Neuronal stem cell (in vitro differentiated cells): ENCODE results near the gene RASSF8.

Experiments
- DNase-seq: peaks from one replicate; pipeline ENCODE4 v3.0.0-alpha.2; 2013; ENCODE audit warnings: low spot score
- H2AFZ ChIP-seq: one replicate; pipeline ENCODE4 v1.6.1; 2013; ENCODE audit warnings: mild to moderate bottlenecking, low read length, inconsistent platforms
- H2AK5ac ChIP-seq: 2 replicates; pipeline ENCODE4 v1.6.1; 2013; ENCODE audit warnings: low read depth, mild to moderate bottlenecking, inconsistent platforms, low read length, moderate library complexity, mixed read lengths
- H2BK120ac ChIP-seq: 2 replicates; pipeline ENCODE4 v1.6.1; 2013; ENCODE audit warnings: low read depth, mild to moderate bottlenecking, inconsistent platforms, low read length, moderate library complexity, mixed read lengths
- H2BK12ac ChIP-seq: one replicate; pipeline ENCODE4 v1.6.1; 2013; ENCODE audit warnings: low read length, inconsistent platforms
- H2BK15ac ChIP-seq: 2 replicates; pipeline ENCODE4 v1.6.1; 2013; ENCODE audit warnings: mild to moderate bottlenecking, low read length, inconsistent platforms, mixed read lengths
- H2BK5ac ChIP-seq: one replicate; pipeline ENCODE4 v1.6.1; 2013; ENCODE audit warnings: inconsistent platforms, mild to moderate bottlenecking, low read length, moderate library complexity
- H3K14ac ChIP-seq: one replicate; pipeline ENCODE4 v1.6.1; 2013; ENCODE audit warnings: low read length, inconsistent platforms
- H3K18ac ChIP-seq: 2 replicates; pipeline ENCODE4 v1.6.1; 2013; ENCODE audit warnings: low read length, inconsistent platforms
- H3K23ac ChIP-seq: 2 replicates; pipeline ENCODE4 v1.6.1; 2013; ENCODE audit warnings: low read depth, mild to moderate bottlenecking, mixed read lengths, low read length, inconsistent platforms; ENCODE audit not compliant: poor library complexity
- H3K27ac ChIP-seq: replicated peaks from 3 replicates; pipeline ENCODE4 v1.5.1; 2013; ENCODE audit warnings: low read length, inconsistent platforms
- H3K27me3 ChIP-seq, 3 experiments: 2 replicates each; pipeline ENCODE4 v1.6.1; 2013; ENCODE audit warnings: low read length in 3 of 3, mild to moderate bottlenecking in 2 of 3, inconsistent platforms in 1 of 3, low read depth in 1 of 3, mixed read lengths in 1 of 3, moderate library complexity in 1 of 3; ENCODE audit not compliant: control insufficient read depth in 3 of 3, insufficient read depth in 3 of 3
- H3K36me3 ChIP-seq, 2 donors: replicated peaks in 1 of 2; 2 replicates each; pipeline ENCODE4 v1.6.1; 2013; ENCODE audit warnings: low read length in 2 of 2; ENCODE audit not compliant: control insufficient read depth in 2 of 2, insufficient read depth in 2 of 2
- H3K4ac ChIP-seq: 2 replicates; pipeline ENCODE4 v1.6.1; 2013; ENCODE audit warnings: inconsistent platforms, mild to moderate bottlenecking, low read length, moderate library complexity
- H3K4me1 ChIP-seq, 2 donors: 1 replicate in 1 of 2; 2 replicates in 1 of 2; pipeline ENCODE4 v1.6.1; 2013; ENCODE audit warnings: low read length in 2 of 2, low read depth in 1 of 2; ENCODE audit not compliant: control insufficient read depth in 2 of 2, insufficient read depth in 1 of 2
- H3K4me2 ChIP-seq: one replicate; pipeline ENCODE4 v1.6.1; 2013; ENCODE audit warnings: mild to moderate bottlenecking, low read length, inconsistent platforms; ENCODE audit not compliant: insufficient read depth, poor library complexity, severe bottlenecking
- H3K4me3 ChIP-seq, 2 donors: 2 replicates each; pipeline ENCODE4 v1.5.1; 2013; ENCODE audit warnings: low read length in 2 of 2, mild to moderate bottlenecking in 2 of 2, inconsistent platforms in 1 of 2, moderate library complexity in 1 of 2
- H3K79me1 ChIP-seq: one replicate; pipeline ENCODE4 v1.6.1; 2013; ENCODE audit warnings: low read depth, mild to moderate bottlenecking, inconsistent platforms, low read length, moderate library complexity
- H3K9ac ChIP-seq: one replicate; pipeline ENCODE4 v1.6.1; 2013; ENCODE audit warnings: mild to moderate bottlenecking, low read depth, low read length, inconsistent platforms; ENCODE audit not compliant: poor library complexity
- H3K9me3 ChIP-seq, 2 donors: replicated peaks in 1 of 2; 2 replicates each; pipeline versions ENCODE3 to v1.6.1; 2013; ENCODE audit warnings: low read length in 2 of 2, mild to moderate bottlenecking in 2 of 2, inconsistent platforms in 1 of 2, low read depth in 1 of 2, mixed read lengths in 1 of 2, moderate library complexity in 1 of 2; ENCODE audit not compliant: control insufficient read depth in 2 of 2, insufficient read depth in 1 of 2
- H4K8ac ChIP-seq: one replicate; pipeline ENCODE4 v1.6.1; 2013; ENCODE audit warnings: low read depth, mild to moderate bottlenecking, inconsistent platforms, low read length, moderate library complexity
- H4K91ac ChIP-seq: one replicate; pipeline ENCODE4 v1.6.1; 2013; ENCODE audit warnings: low read length, low read depth, mild to moderate bottlenecking, inconsistent platforms; ENCODE audit not compliant: poor library complexity
- WGBS, 2 donors: extraction: QIAGEN DNeasy Blood & Tissue Kit; methylation state at CpG; one replicate each; pipeline ENCODE4 v1.1.7; 2013; ENCODE audit warnings: missing lambda C conversion rate in 2 of 2, mixed read lengths in 1 of 2; ENCODE audit not compliant: insufficient read length in 2 of 2, insufficient replicate concordance in 1 of 2; ENCODE audit errors: extremely low coverage in 2 of 2; 5-methylcytosine and 5-hydroxymethylcytosine counted together

RASSF8 gene

GRCh38 chr12:26116829-26117715, 158.6 kb downstream of the RASSF8 start:
- Histone ChIP-seq H3K4me2 (no peak overlapping the region), H3K9me3 (no peaks in the 10 kb centered on the region), H3K4me3 (no peak overlapping the region), H3K23ac (no peak overlapping the region), H3K18ac (no peak overlapping the region), H3K27me3 (peaks cover 0 to 41% (median 17%) of the 10 kb centered on the region in 3 experiments), H3K79me1 (no peaks in the 10 kb centered on the region), H2BK12ac (no peak overlapping the region), H2AK5ac (no peak overlapping the region), H3K14ac (no peak overlapping the region), H2BK5ac (no peak overlapping the region), H2BK15ac (no peak overlapping the region), H4K8ac (no peak overlapping the region), H3K9ac (no peak overlapping the region), H3K4ac (no peak overlapping the region), H3K36me3 (no peaks in the 10 kb centered on the region), H4K91ac (no peak overlapping the region), H3K4me1 (peaks cover 8 to 9% of the 10 kb centered on the region in 2 donors), H3K27ac (no peak overlapping the region), H2BK120ac (no peak overlapping the region), H2AFZ (no peak overlapping the region)
- no CpG with 5 or more reads among the region's 6 CpGs for WGBS, 2 donors
- no peak for DNase-seq

DNA sequence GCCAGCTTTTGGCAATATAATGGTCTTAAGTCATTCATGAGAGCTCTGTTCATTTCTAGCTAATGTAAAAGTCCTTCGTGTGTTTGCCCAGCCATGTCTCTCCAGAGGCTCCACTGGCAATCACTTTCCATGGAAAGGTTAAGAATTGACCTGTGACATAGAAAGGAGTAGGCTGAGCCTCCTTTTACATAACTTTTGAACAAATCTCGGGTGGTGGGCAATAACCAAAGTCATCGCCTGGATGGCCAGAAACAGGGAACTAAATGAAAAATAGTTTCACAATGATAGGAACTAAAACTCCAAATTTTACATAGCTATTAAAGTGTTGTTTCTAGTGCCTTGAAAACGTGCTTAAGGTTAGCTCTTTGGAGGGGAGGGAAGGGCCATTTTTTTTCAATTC, 159.8 kb downstream of the RASSF8 start:
- no CpG with 5 or more reads among the region's 4 CpGs for WGBS, 2 donors

GRCh38 chr12:26119391-26119989, 161.0 kb downstream of the RASSF8 start:
- Histone ChIP-seq H4K91ac (no peak overlapping the region), H2AK5ac (no peak overlapping the region), H3K4me2 (no peak overlapping the region), H3K27me3 (peaks cover 12 to 50% (median 42%) of the 10 kb centered on the region in 3 experiments), H3K4me1 (peaks cover 7 to 9% of the 10 kb centered on the region in 2 donors), H3K9ac (no peak overlapping the region), H3K18ac (no peak overlapping the region), H2BK5ac (no peak overlapping the region), H3K14ac (no peak overlapping the region), H3K9me3 (no peaks in the 10 kb centered on the region), H3K4me3 (no peak overlapping the region), H3K27ac (no peak overlapping the region), H3K23ac (no peak overlapping the region), H3K36me3 (no peaks in the 10 kb centered on the region), H2BK12ac (no peak overlapping the region), H3K4ac (no peak overlapping the region), H4K8ac (no peak overlapping the region), H3K79me1 (no peaks in the 10 kb centered on the region), H2AFZ (no peak overlapping the region), H2BK120ac (no peak overlapping the region), H2BK15ac (no peak overlapping the region)
- DNase-seq, result no peak
- WGBS, 2 donors, result no CpG with 5 or more reads among the region's 2 CpGs

More for the DNA sequence above, 159.8 kb downstream of the RASSF8 start:
- H3K79me1 ChIP-seq, result no peaks in the 10 kb centered on the region
- no peak overlapping the region for H2BK15ac ChIP-seq
- no peak overlapping the region for H2BK5ac ChIP-seq
- H3K23ac ChIP-seq, result no peak overlapping the region
- H3K4me3 ChIP-seq, result no peak overlapping the region
- no peak overlapping the region for H4K8ac ChIP-seq
- H3K4me2 ChIP-seq, result no peak overlapping the region
- no peak overlapping the region for H3K9ac ChIP-seq
- H3K9me3 ChIP-seq, result no peaks in the 10 kb centered on the region
- no peak overlapping the region for H3K27ac ChIP-seq
- H3K14ac ChIP-seq, result no peak overlapping the region
- no peak overlapping the region for H3K4ac ChIP-seq
- H2BK12ac ChIP-seq, result no peak overlapping the region
- H2AK5ac ChIP-seq, result no peak overlapping the region
- DNase-seq, result no peak
- no peak overlapping the region for H4K91ac ChIP-seq
- H3K36me3 ChIP-seq, result no peaks in the 10 kb centered on the region
- no peak overlapping the region for H2AFZ ChIP-seq
- no peak overlapping the region for H3K18ac ChIP-seq
- H3K27me3 ChIP-seq, result peaks cover 8 to 40% (median 30%) of the 10 kb centered on the region in 3 experiments
- H3K4me1 ChIP-seq, result peaks cover 4 to 7% of the 10 kb centered on the region in 2 donors
- H2BK120ac ChIP-seq, result no peak overlapping the region

DNA sequence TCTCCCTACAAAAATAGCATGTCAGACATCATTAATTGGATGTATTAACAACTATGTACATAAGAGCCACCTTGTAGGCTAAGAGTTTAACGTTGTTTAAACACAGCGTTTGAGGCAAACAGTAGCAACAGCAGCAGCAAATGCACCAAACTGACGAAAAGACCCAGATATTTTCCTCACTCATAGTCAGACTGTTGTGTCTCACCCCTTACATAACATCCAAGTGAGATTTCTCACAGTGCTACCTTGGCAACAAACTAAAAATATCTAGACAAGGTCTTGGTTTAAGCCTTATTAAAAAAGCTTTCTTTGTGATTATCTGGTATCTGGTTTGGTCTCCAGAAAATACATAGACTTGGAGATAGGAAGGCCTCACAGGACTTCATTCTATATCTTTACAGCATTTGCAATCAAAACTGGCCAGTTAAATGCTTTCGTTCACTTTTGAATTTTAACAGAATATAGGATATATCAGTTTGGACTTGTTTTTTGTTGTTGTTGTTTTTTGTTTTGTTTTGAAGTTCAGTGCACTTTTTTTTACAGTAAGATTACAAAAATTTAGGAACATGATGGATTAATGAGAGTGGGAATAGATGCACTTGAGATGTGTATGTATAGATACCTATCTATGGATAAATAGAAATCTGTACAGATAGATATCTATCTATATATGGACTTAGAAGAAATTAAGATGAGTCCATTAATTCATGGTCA, 162.2 kb downstream of the RASSF8 start:
- no peak overlapping the region for H2AK5ac ChIP-seq
- no peak for DNase-seq
- H3K27me3 ChIP-seq, result peaks cover 14 to 53% (median 49%) of the 10 kb centered on the region in 3 experiments
- no peak overlapping the region for H3K14ac ChIP-seq
- no peak overlapping the region for H4K8ac ChIP-seq
- no peak overlapping the region for H3K27ac ChIP-seq
- H3K9me3 ChIP-seq, result no peaks in the 10 kb centered on the region
- H3K9ac ChIP-seq, result no peak overlapping the region
- peaks cover 9 to 11% of the 10 kb centered on the region in 2 donors for H3K4me1 ChIP-seq
- H2BK5ac ChIP-seq, result no peak overlapping the region
- no CpG with 5 or more reads among the region's 4 CpGs for WGBS, 2 donors
- H3K4me3 ChIP-seq, result no peak overlapping the region
- no peaks in the 10 kb centered on the region for H3K36me3 ChIP-seq
- no peak overlapping the region for H3K4ac ChIP-seq
- no peak overlapping the region for H2BK15ac ChIP-seq
- H2AFZ ChIP-seq, result no peak overlapping the region
- H4K91ac ChIP-seq, result no peak overlapping the region
- no peak overlapping the region for H3K23ac ChIP-seq
- H3K4me2 ChIP-seq, result no peak overlapping the region
- no peak overlapping the region for H2BK12ac ChIP-seq
- no peak overlapping the region for H3K18ac ChIP-seq
- no peaks in the 10 kb centered on the region for H3K79me1 ChIP-seq
- H2BK120ac ChIP-seq, result no peak overlapping the region
